Measurements from ENCODE around the gene TMEM183A. TPM values are rescaled to one million over a fixed set of nuclear protein-coding genes. Genes with fewer than 3 reads are reported as not detected.

The TMEM183A gene
- polyA plus RNA-seq, 1 experiment, result 103 TPM

- CTCF ChIA-PET, result interaction anchor here (0.6 to 10.0 kb wide), 49 partner anchors 8 to 302 kb away, joined by 3 to 162 read pairs (median 5); partner anchors contain the start of genes ADORA1, MYBPH, MYOG and PPFIA4
- H3K4me3 ChIP-seq (ENCODE audit: low read depth, low read length), result no peak overlapping the region
Measured at GRCh38 chr1:203039609-203040512, 32.7 kb downstream of the TMEM183A start.

GRCh38 chr1:203040513-203041275 lies 33.5 kb downstream of the TMEM183A start:
- ChIA-PET POLR2A (no interaction called here), CTCF (interaction anchor here (1.2 to 10.0 kb wide), 19 partner anchors 7 to 228 kb away, joined by 3 to 162 read pairs (median 13); partner anchors contain the start of genes ADORA1, MYBPH, PPFIA4 and TMEM183A)
- DNase-seq (ENCODE audit: low read depth), result no peak
- Histone ChIP-seq H3K4me3 (ENCODE audit: low read depth, low read length) (no peak overlapping the region), H3K36me3 (ENCODE audit: control insufficient read depth, insufficient read depth, low read length) (peaks cover 2% of the 10 kb centered on the region; the same call in 1 of the 2 replicates), H3K27me3 (ENCODE audit: control insufficient read depth, insufficient read depth, low read length) (no peaks in the 10 kb centered on the region)
- TF ChIP-seq, protein P1, sequence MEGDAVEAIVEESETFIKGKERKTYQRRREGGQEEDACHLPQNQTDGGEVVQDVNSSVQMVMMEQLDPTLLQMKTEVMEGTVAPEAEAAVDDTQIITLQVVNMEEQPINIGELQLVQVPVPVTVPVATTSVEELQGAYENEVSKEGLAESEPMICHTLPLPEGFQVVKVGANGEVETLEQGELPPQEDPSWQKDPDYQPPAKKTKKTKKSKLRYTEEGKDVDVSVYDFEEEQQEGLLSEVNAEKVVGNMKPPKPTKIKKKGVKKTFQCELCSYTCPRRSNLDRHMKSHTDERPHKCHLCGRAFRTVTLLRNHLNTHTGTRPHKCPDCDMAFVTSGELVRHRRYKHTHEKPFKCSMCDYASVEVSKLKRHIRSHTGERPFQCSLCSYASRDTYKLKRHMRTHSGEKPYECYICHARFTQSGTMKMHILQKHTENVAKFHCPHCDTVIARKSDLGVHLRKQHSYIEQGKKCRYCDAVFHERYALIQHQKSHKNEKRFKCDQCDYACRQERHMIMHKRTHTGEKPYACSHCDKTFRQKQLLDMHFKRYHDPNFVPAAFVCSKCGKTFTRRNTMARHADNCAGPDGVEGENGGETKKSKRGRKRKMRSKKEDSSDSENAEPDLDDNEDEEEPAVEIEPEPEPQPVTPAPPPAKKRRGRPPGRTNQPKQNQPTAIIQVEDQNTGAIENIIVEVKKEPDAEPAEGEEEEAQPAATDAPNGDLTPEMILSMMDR (IDR thresholded peaks at IDR 0.05; ENCODE audit: insufficient read depth, low read depth, low read length), result no peak

More at GRCh38 chr1:203039609-203040512, 32.7 kb downstream of the TMEM183A start:
- DNase-seq (ENCODE audit: low read depth), result no peak
- no peaks in the 10 kb centered on the region for H3K27me3 ChIP-seq (ENCODE audit: control insufficient read depth, insufficient read depth, low read length)
- no peaks in the 10 kb centered on the region; the same call in 1 of the 2 replicates for H3K36me3 ChIP-seq (ENCODE audit: control insufficient read depth, insufficient read depth, low read length)
- TF ChIP-seq, protein P1 (IDR thresholded peaks at IDR 0.05; ENCODE audit: insufficient read depth, low read depth, low read length), result peak; percentile 24; the same call in 1 of the 2 replicates
- POLR2A ChIA-PET, result no interaction called here

GRCh38 chr1:203041351-203041932 lies 34.3 kb downstream of the TMEM183A start:
- Histone ChIP-seq H3K27me3 (ENCODE audit: control insufficient read depth, insufficient read depth, low read length) (no peaks in the 10 kb centered on the region), H3K4me3 (ENCODE audit: low read depth, low read length) (no peak overlapping the region), H3K36me3 (ENCODE audit: control insufficient read depth, insufficient read depth, low read length) (peaks cover 5% of the 10 kb centered on the region)
- POLR2A ChIA-PET, result no interaction called here
- CTCF ChIA-PET, result interaction anchor here (0.8 to 10.0 kb wide), 12 partner anchors 11 to 227 kb away, joined by 4 to 162 read pairs (median 57); partner anchors contain the start of genes ADORA1, MYBPH and PPFIA4
- TF ChIP-seq, protein P1 (IDR thresholded peaks at IDR 0.05; ENCODE audit: insufficient read depth, low read depth, low read length), result no peak
- DNase-seq (ENCODE audit: low read depth), result no peak

DNA sequence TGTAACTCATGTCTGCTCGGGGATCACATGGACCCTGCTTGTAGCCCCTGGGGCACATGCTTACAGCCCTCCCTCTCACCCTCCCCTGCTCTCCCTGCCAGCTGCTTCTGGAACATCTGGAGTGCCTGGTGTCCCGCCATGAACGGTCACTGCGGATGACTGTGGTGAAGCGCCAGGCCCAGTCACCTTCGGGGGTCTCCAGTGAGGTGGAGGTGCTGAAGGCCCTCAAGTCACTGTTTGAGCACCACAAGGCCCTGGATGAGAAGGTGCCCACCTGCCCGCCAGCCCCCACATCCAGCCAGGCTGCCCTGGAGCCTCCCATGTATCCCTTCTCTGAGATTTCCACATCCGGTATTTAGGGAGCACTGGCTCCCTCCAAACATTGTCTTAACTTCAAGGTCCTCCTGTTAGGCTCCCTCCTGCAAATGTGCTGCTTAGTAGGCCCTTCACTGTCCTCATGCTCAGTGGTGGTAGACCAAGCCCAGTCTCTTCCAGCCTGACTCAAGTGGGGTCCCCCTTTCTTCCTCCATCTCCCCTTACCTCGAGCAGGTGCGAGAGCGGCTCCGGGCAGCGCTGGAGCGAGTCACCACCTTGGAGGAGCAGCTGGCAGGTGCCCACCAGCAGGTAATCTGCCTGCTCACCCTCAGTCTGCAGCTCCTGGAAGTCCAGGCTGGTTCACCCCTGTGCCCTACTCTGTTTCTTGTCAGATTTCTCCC lies 36.8 kb downstream of the TMEM183A start:
- Histone ChIP-seq H3K27me3 (ENCODE audit: control insufficient read depth, insufficient read depth, low read length) (no peaks in the 10 kb centered on the region), H3K4me3 (ENCODE audit: low read depth, low read length) (no peak overlapping the region), H3K36me3 (ENCODE audit: control insufficient read depth, insufficient read depth, low read length) (peaks cover 7% of the 10 kb centered on the region)
- POLR2A ChIA-PET, result no interaction called here
- no peak for DNase-seq (ENCODE audit: low read depth)
- CTCF ChIA-PET, result interaction anchor here (0.6 to 10.0 kb wide), 5 partner anchors 25 to 225 kb away, joined by 3 to 162 read pairs (median 7); no protein-coding TSS in a partner anchor
- TF ChIP-seq, protein P1 (IDR thresholded peaks at IDR 0.05; ENCODE audit: insufficient read depth, low read depth, low read length), result no peak

Data from BJ (cell line).